ENCODE results near the gene IL13RA1. TPM values are rescaled to one million over a fixed set of nuclear protein-coding genes. Genes with fewer than 3 reads are reported as not detected.
A peak's percentile ranks its signal among the peaks of the same experiment; 100 is the strongest.
"Not testable (repeated sequence)": the region's sequence is repeated elsewhere in the genome, so short reads cannot be mapped to it uniquely, and the experiment has no call there.

IL13RA1 gene
- total RNA-seq, 4 donors from 2014 or later = 13.9 to 89.6 (median 70.2) TPM

DNA sequence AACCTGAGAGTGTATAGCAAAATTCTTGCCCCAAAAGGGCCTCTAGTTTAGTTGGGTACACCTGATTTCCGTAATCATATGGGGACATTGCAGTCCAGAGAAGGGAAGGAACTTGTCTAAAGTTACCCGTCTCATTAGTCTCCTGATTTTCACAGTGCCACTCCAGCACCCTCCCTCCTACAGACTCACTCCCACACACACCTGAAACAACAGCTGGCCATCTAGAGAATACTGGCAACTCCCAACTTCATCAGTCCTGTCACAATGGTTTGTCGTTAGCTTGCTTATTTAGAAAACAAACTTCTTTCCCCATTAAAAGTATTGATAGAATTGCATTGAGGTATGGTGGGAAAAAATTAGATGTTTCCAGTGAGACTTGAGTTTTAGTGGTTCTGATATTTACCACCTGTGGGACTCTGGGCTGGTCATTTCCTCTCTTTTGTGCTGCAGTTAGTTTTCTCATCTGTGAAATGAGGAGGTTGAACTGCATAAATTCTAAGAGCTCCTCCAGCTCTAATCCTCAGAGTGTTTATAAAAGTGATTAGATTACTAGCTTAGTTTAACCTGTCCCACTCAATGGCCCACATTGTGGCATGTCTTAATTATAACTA lies 1.7 kb downstream of the IL13RA1 start:
- TF ChIP-seq POLR2A (IDR thresholded peaks at IDR 0.05) = no peak
- TF ChIP-seq CTCF (IDR thresholded peaks at IDR 0.05) = no peak
- no peak for TF ChIP-seq EP300 (IDR thresholded peaks at IDR 0.05; ENCODE audit: low read depth)
- no peak for TF ChIP-seq POLR2AphosphoS5 (IDR thresholded peaks at IDR 0.05)
- peaks cover 7 to 45% (median 17%) of the 10 kb centered on the region in 4 donors for H3K4me1 ChIP-seq
- intact Hi-C loops (cut with DNase I; ENCODE audit: low total_unique reads) (no loop called here), in situ Hi-C loops (cut with MboI; ENCODE audit: low pct_ligation_motif_present in 1 of 4, low pct_unique_long_range_greater_than_20kb in 1 of 4, low sequenced_read_pairs in 3 of 4) (no loop called here)
- DNase-seq = no peak
- peak overlapping the region in 3 of 4 donors; percentile 73 to 94 (median 91) for H3K4me3 ChIP-seq
- H3K9me3 ChIP-seq = no peaks in the 10 kb centered on the region
- no peaks in the 10 kb centered on the region for H3K36me3 ChIP-seq
- H3K27ac ChIP-seq = peak overlapping the region; percentile 95 to 99 (median 96)
- 72% methylated on average over 3 of the region's 3 CpGs; no CpG with 5 or more reads in 1 of the 2 donors for WGBS, 2 donors (ENCODE audit: low coverage in 1 of 2)
- H3K27me3 ChIP-seq = no peaks in the 10 kb centered on the region

- H3K27me3 ChIP-seq = no peaks in the 10 kb centered on the region
- WGBS, 2 donors (ENCODE audit: low coverage in 1 of 2) = 40 to 59% methylated on average over 1 to 4 of the region's 4 CpGs
- TF ChIP-seq POLR2A (IDR thresholded peaks at IDR 0.05) (no peak), CTCF (IDR thresholded peaks at IDR 0.05) (no peak)
- intact Hi-C loops (cut with DNase I; ENCODE audit: low total_unique reads) = no loop called here
- H3K36me3 ChIP-seq = no peaks in the 10 kb centered on the region
- peak overlapping the region; percentile 41 to 98 (median 79) for H3K27ac ChIP-seq
- no peak overlapping the region for H3K4me3 ChIP-seq
- H3K4me1 ChIP-seq = peaks cover 3 to 31% (median 9%) of the 10 kb centered on the region in 4 donors
- DNase-seq = no peak
- in situ Hi-C loops (cut with MboI; ENCODE audit: low pct_ligation_motif_present in 1 of 4, low pct_unique_long_range_greater_than_20kb in 1 of 4, low sequenced_read_pairs in 3 of 4) = no loop called here
- H3K9me3 ChIP-seq = no peaks in the 10 kb centered on the region
These were observed 3.3 kb downstream of the IL13RA1 start for GRCh38 chrX:118730500-118731247.

GRCh38 chrX:118732551-118732950 lies 5.1 kb downstream of the IL13RA1 start:
- intact Hi-C loops (cut with DNase I; ENCODE audit: low total_unique reads); DNase-seq; H3K27ac ChIP-seq; in situ Hi-C loops (cut with MboI; ENCODE audit: low pct_ligation_motif_present in 1 of 4, low pct_unique_long_range_greater_than_20kb in 1 of 4, low sequenced_read_pairs in 3 of 4); H3K36me3 ChIP-seq; H3K4me3 ChIP-seq; H3K9me3 ChIP-seq; H3K27me3 ChIP-seq: not testable (repeated sequence)
- WGBS, 2 donors (ENCODE audit: low coverage in 1 of 2) = 75 to 80% methylated on average over 1 to 3 of the region's 3 CpGs
- peaks cover 0 to 30% (median 2%) of the 10 kb centered on the region in 4 donors for H3K4me1 ChIP-seq

DNA sequence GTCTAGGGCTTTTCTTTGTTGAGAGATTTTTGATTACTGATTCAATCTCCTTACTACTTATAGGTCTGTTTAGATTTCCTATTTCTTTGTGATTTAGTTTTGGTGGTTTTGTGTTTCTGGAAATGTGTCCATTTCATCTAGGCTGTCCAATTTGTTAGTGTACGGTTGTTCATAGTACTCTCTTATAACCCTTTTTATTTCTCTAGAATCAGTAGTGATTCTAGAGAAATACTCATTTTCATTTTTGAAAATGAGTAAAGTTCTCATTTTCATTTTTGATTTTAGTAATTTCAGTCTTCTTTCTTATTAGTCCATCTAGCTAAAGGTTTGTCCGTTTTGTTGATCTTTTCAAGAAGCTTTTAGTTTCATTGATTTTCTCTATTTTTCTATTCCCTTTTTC lies 7.5 kb downstream of the IL13RA1 start:
- Histone ChIP-seq H3K27ac (no peak overlapping the region), H3K27me3 (no peaks in the 10 kb centered on the region), H3K36me3 (no peaks in the 10 kb centered on the region), H3K9me3 (no peaks in the 10 kb centered on the region), H3K4me1 (peaks cover 0 to 17% (median 2%) of the 10 kb centered on the region in 4 donors), H3K4me3 (no peak overlapping the region)
- no peak for TF ChIP-seq CTCF (IDR thresholded peaks at IDR 0.05)
- no peak for TF ChIP-seq EP300 (IDR thresholded peaks at IDR 0.05; ENCODE audit: low read depth)
- TF ChIP-seq POLR2A (IDR thresholded peaks at IDR 0.05) = no peak
- TF ChIP-seq POLR2AphosphoS5 (IDR thresholded peaks at IDR 0.05) = no peak
- in situ Hi-C loops (cut with MboI; ENCODE audit: low pct_ligation_motif_present in 1 of 4, low pct_unique_long_range_greater_than_20kb in 1 of 4, low sequenced_read_pairs in 3 of 4) (no loop called here), intact Hi-C loops (cut with DNase I; ENCODE audit: low total_unique reads) (no loop called here)
- WGBS, 2 donors (ENCODE audit: low coverage in 1 of 2) = 73 to 100% methylated on average over 1 to 2 of the region's 2 CpGs
- no peak for DNase-seq
